Spleen (tissue), 7 donors: ENCODE results near the gene KLHL25.

ENCODE experiments used
- CTCF ChIP-seq, 11 experiments: fragments of 200-600 bp in 7 of 11; fragments of 450-650 bp in 4 of 11; sonication (generic) in 4 of 11; IDR thresholded peaks in 8 of 11; conservative IDR thresholded peaks in 3 of 11; 1 replicate in 7 of 11; 2 replicates in 4 of 11; pipeline versions ENCODE4 v1.4.0 to v1.8.0; 2016 to 2021; ENCODE audit warnings: antibody characterized with exemption in 11 of 11, inconsistent platforms in 4 of 11, mild to moderate bottlenecking in 1 of 11
- POLR2AphosphoS5 ChIP-seq, 3 donors: sonication (generic); formaldehyde crosslinking; IDR thresholded peaks; one replicate each; pipeline ENCODE4 v1.5.1; 2017; ENCODE audit warnings: antibody characterized with exemption in 3 of 3
- donor health status: DM: no; HTN: no; CAD: no; lungs with moderate emphysema.
- donor health status: DM: no; HTN: no; CAD: no.
- donor health status: DM: no; HTN: no; CAD: no.

- TF ChIP-seq CTCF (IDR thresholded peaks at IDR 0.05 in 8 of 11, conservative IDR thresholded peaks at IDR 0.05 in 3 of 11) (no peak), POLR2AphosphoS5 (IDR thresholded peaks at IDR 0.05) (no peak)
Measured at GRCh38 chr15:85718981-85719380, 75.7 kb downstream of the KLHL25 start.
